ENCODE results near the gene TCHHL1. TPM values are rescaled to one million over a fixed set of nuclear protein-coding genes. Genes with fewer than 3 reads are reported as not detected.

The TCHHL1 gene
- total and polyA plus RNA-seq, 2 of the 4 experiments (the other 2 are of a cell fraction), result not detected

DNA sequence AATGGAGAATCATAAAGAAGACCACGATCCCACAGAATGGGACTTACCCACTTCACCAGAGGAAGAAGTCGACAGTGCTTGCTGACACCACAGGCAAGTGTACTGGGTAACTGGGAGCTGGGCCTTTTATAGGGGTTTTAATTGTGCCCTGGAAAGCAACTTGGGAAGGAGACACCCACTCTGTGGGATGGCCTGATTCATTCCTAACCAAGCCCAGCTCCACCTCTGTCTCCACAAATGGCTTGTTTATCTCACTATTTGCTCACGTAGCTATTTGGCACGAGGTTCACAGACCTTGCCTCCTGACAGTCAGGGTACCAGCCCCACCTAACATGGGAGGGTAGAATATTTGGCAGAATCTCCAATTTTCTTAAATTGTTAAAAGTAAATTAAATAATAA lies 26.5 kb upstream of the TCHHL1 start, which contains the start of gene TCHH:
TCHH (minus strand) TSS at position 101 of the 400 bp plus-strand sequence. CDS start 1,364 bp downstream, outside the sequence.
- no peak for TF ChIP-seq BHLHE40 (IDR thresholded peaks at IDR 0.05; ENCODE audit: low read depth, low read length)
- no peak for TF ChIP-seq POLR2A (IDR thresholded peaks at IDR 0.05; ENCODE audit: low read depth, low read length)
- no peak for TF ChIP-seq CEBPB (IDR thresholded peaks at IDR 0.05; ENCODE audit: low read depth, low read length)
- TF ChIP-seq, protein P1, sequence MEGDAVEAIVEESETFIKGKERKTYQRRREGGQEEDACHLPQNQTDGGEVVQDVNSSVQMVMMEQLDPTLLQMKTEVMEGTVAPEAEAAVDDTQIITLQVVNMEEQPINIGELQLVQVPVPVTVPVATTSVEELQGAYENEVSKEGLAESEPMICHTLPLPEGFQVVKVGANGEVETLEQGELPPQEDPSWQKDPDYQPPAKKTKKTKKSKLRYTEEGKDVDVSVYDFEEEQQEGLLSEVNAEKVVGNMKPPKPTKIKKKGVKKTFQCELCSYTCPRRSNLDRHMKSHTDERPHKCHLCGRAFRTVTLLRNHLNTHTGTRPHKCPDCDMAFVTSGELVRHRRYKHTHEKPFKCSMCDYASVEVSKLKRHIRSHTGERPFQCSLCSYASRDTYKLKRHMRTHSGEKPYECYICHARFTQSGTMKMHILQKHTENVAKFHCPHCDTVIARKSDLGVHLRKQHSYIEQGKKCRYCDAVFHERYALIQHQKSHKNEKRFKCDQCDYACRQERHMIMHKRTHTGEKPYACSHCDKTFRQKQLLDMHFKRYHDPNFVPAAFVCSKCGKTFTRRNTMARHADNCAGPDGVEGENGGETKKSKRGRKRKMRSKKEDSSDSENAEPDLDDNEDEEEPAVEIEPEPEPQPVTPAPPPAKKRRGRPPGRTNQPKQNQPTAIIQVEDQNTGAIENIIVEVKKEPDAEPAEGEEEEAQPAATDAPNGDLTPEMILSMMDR (conservative IDR thresholded peaks at IDR 0.05; ENCODE audit: low read depth, low read length), result no peak
- no peak for TF ChIP-seq RFX5 (IDR thresholded peaks at IDR 0.05; ENCODE audit: low read depth, low read length)
- TF ChIP-seq CHD1 (IDR thresholded peaks at IDR 0.05; ENCODE audit: low read depth, low read length), result no peak
- TF ChIP-seq FOS (IDR thresholded peaks at IDR 0.05; ENCODE audit: low read depth, low read length), result no peak
- TF ChIP-seq USF2 (IDR thresholded peaks at IDR 0.05; ENCODE audit: low read depth, low read length), result no peak
- TF ChIP-seq RAD21 (IDR thresholded peaks at IDR 0.05; ENCODE audit: low read length), result no peak
- TF ChIP-seq MAFK (IDR thresholded peaks at IDR 0.05; ENCODE audit: low read depth, low read length), result no peak
- TF ChIP-seq, protein P2, sequence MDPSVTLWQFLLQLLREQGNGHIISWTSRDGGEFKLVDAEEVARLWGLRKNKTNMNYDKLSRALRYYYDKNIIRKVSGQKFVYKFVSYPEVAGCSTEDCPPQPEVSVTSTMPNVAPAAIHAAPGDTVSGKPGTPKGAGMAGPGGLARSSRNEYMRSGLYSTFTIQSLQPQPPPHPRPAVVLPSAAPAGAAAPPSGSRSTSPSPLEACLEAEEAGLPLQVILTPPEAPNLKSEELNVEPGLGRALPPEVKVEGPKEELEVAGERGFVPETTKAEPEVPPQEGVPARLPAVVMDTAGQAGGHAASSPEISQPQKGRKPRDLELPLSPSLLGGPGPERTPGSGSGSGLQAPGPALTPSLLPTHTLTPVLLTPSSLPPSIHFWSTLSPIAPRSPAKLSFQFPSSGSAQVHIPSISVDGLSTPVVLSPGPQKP (IDR thresholded peaks at IDR 0.05; ENCODE audit: borderline replicate concordance, low read depth, low read length), result no peak
- BruUV-seq (replicated peaks), result no TSS peak
- Histone ChIP-seq H2AFZ (replicated peaks; ENCODE audit: low read length, poor library complexity) (no peak within 1 kb of the TSS), H3K4me2 (ENCODE audit: low read depth, low read length) (no peak within 1 kb of the TSS), H3K36me3 (ENCODE audit: control insufficient read depth, insufficient read depth, low read length) (no peaks in the 10 kb centered on the region), H3K9me1 (ENCODE audit: insufficient read depth, low read length) (no peaks in the 10 kb centered on the region), H3K4me1 (ENCODE audit: control insufficient read depth, insufficient read depth, low read length) (peaks cover 3% of the 10 kb centered on the region; the same call in 1 of the 2 replicates), H2AK9ac (replicated peaks; ENCODE audit: low read depth, low read length, poor library complexity) (no peak within 1 kb of the TSS), H3K4me3 (ENCODE audit: insufficient read depth, low read depth, low read length) (no peak within 1 kb of the TSS), H4K5ac (ENCODE audit: low read depth, low read length) (no peak within 1 kb of the TSS), H4K91ac (ENCODE audit: insufficient read depth, low read depth, low read length) (no peak within 1 kb of the TSS), H2BK20ac (ENCODE audit: low read depth, low read length) (no peak within 1 kb of the TSS), H2BK5ac (ENCODE audit: low read depth, low read length, poor library complexity, severe bottlenecking) (no peak within 1 kb of the TSS), H3K79me1 (ENCODE audit: low read depth in 1 of 2, low read length in 2 of 2) (no peaks in the 10 kb centered on the region), H3K9ac (ENCODE audit: low read depth, low read length) (no peak within 1 kb of the TSS), H3K27me3 (ENCODE audit: control insufficient read depth, insufficient read depth, low read length) (peaks cover 32% of the 10 kb centered on the region), H2BK120ac (ENCODE audit: low read depth, low read length) (no peak within 1 kb of the TSS), H3K9me3 (ENCODE audit: control insufficient read depth, insufficient read depth, low read length) (no peaks in the 10 kb centered on the region; the same call in 1 of the 2 replicates), H2AK5ac (ENCODE audit: low read depth, low read length) (no peak within 1 kb of the TSS), H3K23ac (ENCODE audit: low read depth, low read length) (no peak within 1 kb of the TSS), H3K27ac (ENCODE audit: insufficient read depth, low read length) (no peak within 1 kb of the TSS), H4K8ac (ENCODE audit: low read depth in 2 of 2, low read length in 2 of 2) (no peak within 1 kb of the TSS), H3K4ac (ENCODE audit: low read depth, low read length) (no peak within 1 kb of the TSS), H2BK15ac (ENCODE audit: low read depth, low read length) (no peak within 1 kb of the TSS), H3K18ac (ENCODE audit: low read depth, low read length) (no peak within 1 kb of the TSS), H3K14ac (replicated peaks; ENCODE audit: low read depth, low read length) (no peak within 1 kb of the TSS), H4K20me1 (ENCODE audit: insufficient read depth, low read length) (no peaks in the 10 kb centered on the region), H3K56ac (ENCODE audit: extremely low read depth, insufficient read depth, low read length) (no peak within 1 kb of the TSS)
- no peak for ATAC-seq (ENCODE audit: low read depth)
- CTCF ChIA-PET, result no interaction called here
- DNase-seq, result no peak
- in situ Hi-C loops (cut with MboI; ENCODE audit: low sequenced_read_pairs) (no loop called here), dilution Hi-C loops (cut with HindIII; ENCODE audit: low sequenced_read_pairs, unreplicated experiment) (no loop called here), intact Hi-C loops (cut with micrococcal nuclease) (no loop called here)
- WGBS, 2 experiments (ENCODE audit: extremely low coverage in 2 of 2, insufficient read length in 1 of 2), result no CpG with 5 or more reads among the region's 4 CpGs
- POLR2A ChIA-PET (ENCODE audit: unreplicated experiment), result no interaction called here
